ENCODE measurements around the gene GALNT2. TPM values are rescaled to one million over a fixed set of nuclear protein-coding genes. Genes with fewer than 3 reads are reported as not detected.

The GALNT2 gene
- total and polyA plus RNA-seq, 9 of the 15 experiments (the other 6 are each of a cell fraction or from before 2014, with no cell fraction given) = 1.6 to 106 (median 51.9) TPM

DNA sequence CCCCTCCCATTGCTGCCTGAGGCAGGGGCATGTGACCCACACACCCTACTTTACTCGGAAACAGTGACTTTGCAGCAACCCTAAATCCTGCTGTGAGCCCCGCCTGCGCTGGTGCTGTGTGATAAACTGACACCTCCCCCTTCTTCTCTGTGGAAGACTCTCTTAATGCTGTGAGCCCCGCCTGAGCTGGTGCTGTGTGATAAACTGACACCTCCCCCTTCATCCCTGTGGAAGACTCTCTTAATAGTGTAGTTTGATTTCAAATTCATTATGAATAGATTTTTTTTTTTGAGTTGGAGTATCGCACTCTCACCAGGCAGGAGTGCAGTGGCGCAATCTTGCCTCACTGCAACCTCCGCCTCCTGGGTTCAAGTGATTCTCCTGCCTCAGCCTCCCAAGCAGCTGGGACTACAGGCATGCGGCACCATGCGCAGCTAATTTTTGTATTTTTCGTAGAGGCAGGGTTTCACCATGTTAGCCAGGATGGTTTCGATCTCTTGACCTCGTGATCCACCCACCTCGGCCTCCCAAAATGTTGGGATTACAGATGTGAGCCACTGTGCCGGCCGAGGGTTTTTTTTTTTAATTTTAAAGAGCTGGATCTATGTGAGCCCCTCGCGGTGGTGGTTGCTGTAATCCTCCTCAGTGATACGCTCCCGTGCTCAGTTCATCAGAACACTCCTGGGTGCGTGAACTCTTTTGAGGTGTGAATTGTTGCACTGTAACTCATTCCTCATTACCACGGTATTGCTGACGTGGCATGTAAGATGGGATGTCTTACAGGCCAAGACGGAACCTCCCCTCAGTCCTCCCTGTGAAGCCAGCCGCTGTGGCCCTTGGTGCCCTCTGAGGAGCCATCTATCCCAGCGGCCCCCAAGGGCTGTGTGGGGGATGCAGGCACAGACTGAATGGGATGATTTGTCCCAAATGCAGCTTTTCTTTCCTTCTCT, 60.3 kb downstream of the GALNT2 start (continued):
- TF ChIP-seq ZNF512 (tag; IDR thresholded peaks at IDR 0.05) (no peak), CBX3 (IDR thresholded peaks at IDR 0.05; ENCODE audit: borderline replicate concordance in 1 of 2, low read length in 2 of 2) (0 out of 3 replicates have a peak, but pooled peaks of 1 of the 2 experiments have one; percentile 62), DNMT1 (IDR thresholded peaks at IDR 0.05) (0 out of 2 replicates have a peak, but pooled peaks have one; percentile 65), ZC3H8 (IDR thresholded peaks at IDR 0.05) (0 out of 2 replicates have a peak, but pooled peaks have one; percentile 35), ZBTB11 (CRISPR knock-in tag; IDR thresholded peaks at IDR 0.05) (peak in 1 of 3 experiments; percentile 80; a peak in 2 of 6 replicates), FOXA3 (CRISPR knock-in tag; conservative IDR thresholded peaks at IDR 0.05 in 1 of 2, IDR thresholded peaks at IDR 0.05 in 1 of 2) (peak in 1 of 2 experiments; percentile 60; a peak in 1 of 4 replicates), ZNF384 (IDR thresholded peaks at IDR 0.05; ENCODE audit: low read depth, low read length) (peak; percentile 74), HNRNPUL1 (IDR thresholded peaks at IDR 0.05; ENCODE audit: low read length) (no peak), ZNF217 (CRISPR knock-in tag; IDR thresholded peaks at IDR 0.05) (no peak), SMARCA4 (IDR thresholded peaks at IDR 0.05) (peak; percentile 97), TRIM25 (IDR thresholded peaks at IDR 0.05; ENCODE audit: borderline replicate concordance) (0 out of 2 replicates have a peak, but pooled peaks have one; percentile 63), RHOXF2B (CRISPR knock-in tag; conservative IDR thresholded peaks at IDR 0.05) (no peak), ADNP (tag; IDR thresholded peaks at IDR 0.05) (peak; percentile 64), E2F1 (CRISPR knock-in tag; IDR thresholded peaks at IDR 0.05) (0 out of 2 replicates have a peak, but pooled peaks have one; percentile 34)

Measured in K562 (cell line).